Stimulated activated naive CD4-positive, alpha-beta T cell treated with Interleukin-2 at 50 U/mL for 16 hours (primary cell): ENCODE measurements around the gene NFIX.

ENCODE experiments used
- DNase-seq: peaks from one replicate; lab custom pipeline; 2025; lab: John Stamatoyannopoulos, UW

The NFIX gene

GRCh38 chr19:13008926-13009787 is 13.9 kb downstream of the NFIX start:
- no peak for DNase-seq

DNA sequence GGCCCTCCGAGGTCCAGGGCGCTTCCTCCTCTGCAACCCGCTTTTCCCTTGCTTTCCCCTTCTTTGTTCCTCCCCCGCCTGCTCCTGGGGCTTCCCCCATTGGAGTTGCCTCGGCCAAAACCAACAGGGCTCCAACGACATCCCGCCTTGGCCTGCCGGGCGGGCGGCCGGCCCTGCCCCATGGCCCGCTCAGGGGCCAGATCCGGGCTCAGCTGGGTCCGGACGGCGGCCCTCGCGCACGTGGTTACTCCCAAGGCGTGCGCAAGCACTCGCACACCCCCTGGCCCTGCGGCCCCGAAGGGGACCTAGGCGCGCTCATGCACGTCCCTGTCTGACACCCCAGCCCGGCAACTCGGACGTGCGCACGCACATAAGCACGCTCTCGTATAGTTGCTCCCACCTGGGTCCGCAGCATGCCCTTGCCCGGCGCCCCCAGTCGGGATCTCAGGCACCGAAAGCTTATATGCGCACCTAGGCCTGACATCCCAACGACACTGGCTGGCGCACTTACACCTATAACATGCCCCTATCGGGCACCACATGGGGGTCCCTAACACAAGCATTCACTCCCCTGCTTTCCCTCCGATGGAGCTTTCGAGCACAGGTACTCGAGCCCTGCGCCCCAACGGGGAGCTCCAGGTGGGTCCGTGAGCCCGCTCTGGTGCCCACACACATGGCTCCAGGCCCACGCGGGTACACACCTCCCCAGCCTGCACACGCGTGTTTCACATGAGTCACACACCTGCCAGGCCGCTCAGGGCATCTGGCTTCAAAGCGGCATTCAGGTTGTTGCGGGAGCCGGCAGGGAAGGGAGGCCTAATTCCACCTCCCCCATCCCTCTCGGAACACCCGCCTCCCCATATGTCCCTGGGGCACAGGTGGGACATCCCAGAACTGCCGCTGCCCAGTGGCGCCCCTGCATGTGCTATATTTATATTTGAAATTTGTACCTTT is 15.0 kb downstream of the NFIX start:
- no peak for DNase-seq

DNA sequence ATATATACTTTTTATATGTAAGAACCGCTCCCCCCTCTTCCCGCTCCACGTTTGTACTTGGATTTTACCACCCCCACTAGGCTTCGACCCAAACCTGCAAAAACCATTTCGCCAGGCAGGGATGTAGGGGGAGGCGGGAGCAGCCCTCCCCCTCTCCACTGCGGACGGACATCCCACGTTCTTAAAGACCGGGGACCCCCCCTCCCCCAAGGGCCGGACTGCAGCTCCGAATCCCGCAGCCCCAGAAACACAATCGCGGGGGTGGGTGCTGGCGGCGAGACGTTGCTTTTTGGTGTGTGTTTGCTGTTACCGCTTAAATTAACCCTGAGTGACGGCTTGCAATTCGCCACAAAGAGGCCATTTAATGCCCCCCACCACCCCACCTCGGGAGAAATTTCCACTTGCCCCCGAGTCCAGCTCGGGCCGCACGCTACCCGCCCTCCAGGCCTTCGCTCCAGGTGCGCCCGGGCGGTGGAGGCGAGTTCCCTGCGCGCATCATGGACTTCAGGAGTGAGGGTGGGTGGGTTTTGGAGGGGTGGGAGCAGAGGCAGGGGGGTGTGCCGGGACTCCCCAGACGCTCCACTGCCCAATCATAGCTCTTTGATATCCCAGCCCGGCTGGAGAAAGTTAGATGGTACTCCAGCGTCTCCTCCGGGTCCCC is 15.8 kb downstream of the NFIX start:
- DNase-seq, result no peak

DNA sequence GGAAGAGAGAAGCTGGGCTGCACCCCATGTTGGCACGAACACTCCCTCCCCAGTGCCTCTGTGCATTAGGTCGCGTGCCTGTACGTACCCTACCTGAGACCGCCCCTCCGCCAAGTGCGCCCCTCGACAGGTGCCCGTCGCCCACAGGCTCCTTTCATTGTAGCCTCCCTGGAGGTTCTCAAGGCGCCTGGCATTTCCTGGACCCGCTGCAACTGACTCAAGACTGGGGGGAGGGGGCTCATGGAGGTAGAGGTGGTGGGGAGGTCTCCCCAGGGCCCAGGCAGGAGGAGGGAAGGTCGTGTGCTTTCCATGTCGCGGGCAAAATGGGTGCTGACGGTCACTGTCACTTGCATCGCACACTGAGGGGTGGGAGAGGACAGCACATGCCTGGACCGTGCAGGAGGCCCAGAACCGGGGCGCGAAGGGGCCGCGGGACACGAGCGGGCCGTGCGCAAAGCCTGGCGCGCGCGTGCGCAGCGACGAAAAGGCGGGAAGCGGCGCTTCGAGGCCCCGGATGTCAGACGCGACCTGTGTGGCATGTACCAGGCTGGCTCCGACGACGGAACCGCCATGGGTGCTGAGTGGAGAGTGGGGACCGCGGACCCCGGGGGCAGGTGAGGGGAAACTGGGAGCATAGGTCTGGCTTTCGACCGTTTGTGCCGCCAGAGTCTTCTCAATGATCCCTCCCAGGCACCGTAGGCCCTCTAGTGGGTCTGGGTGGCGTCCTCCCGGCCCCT is 16.5 kb downstream of the NFIX start:
- no peak for DNase-seq

GRCh38 chr19:13012390-13012689 is 17.1 kb downstream of the NFIX start:
- no peak for DNase-seq

GRCh38 chr19:13012690-13013608 is 17.7 kb downstream of the NFIX start:
- no peak for DNase-seq

DNA sequence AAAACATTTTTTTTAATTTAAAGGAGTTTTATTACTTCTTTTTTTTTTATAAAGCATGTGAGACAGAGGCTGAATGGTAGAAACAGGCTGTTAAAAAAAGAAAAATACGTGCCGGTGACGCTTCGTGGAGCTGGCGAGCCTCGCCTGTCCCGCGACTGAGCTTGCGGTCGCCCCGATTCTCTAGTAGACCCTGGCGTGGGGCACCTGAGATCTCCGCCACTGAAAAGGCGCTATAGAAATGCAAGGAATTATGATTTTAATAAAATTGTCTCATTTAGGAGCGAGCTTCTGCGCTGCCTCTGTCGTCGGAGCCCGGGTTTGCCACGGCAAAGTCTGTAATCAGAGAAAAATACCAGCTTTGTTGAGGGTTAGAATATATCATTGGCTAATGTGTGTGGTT is 18.4 kb downstream of the NFIX start:
- no peak for DNase-seq

DNA sequence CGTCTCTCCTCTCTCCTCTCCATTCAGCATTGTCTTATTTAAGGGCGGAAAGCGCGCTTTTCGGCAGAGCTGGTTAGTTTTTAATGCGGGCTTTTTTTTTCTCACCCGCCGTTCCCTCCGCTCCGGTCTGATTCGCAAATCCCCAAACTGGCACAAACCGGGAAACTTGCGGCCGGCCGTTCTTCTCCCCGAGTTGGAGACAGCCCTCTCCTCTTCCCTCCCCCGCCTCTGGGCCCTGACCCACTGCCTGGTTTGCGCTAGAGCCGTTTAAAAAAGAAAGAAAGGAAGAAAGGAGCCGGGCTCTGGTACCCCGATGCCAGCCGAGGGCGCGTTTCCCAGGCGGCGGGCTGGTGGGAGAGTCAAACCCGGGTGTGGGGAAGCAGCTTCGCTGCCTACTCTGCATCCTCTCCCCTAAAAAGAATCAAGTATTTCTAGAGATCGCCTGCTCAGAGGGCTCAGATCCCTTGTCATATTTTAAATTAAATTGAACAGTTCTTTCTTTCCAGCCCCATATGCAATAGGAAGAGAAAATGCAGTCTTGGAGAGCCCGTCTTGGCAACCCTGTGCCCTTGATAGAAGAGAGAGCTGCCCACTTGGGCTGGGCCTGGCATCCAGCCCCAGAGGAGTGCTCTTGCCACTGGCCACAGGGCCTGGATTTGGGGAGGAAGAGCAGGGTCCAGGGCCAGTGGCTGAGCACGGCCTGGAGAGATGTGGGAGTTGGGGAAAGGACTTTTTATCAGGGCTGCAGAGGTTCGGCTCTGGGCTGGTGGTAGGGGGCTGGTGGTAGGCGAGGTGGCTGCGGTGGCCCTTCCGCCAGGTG is 19.0 kb downstream of the NFIX start:
- no peak for DNase-seq

DNA sequence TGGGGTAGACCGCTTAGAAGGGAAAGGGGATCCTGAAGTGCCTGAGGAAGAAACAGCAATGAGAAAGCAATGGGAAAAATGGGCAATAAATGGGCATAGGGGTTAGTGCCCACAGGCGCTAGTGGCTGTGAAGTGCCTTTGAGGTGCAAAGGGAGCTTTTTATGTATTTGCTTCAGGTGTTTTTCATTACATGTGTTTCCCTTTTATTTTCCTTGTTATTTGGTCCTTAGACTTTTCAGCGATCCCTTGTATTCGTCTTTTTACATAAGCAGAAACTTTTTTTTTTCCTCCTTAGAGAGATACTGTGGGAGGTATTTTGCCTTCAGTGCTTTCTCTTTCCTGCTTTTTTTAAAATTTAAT is 19.6 kb downstream of the NFIX start:
- no peak for DNase-seq

DNA sequence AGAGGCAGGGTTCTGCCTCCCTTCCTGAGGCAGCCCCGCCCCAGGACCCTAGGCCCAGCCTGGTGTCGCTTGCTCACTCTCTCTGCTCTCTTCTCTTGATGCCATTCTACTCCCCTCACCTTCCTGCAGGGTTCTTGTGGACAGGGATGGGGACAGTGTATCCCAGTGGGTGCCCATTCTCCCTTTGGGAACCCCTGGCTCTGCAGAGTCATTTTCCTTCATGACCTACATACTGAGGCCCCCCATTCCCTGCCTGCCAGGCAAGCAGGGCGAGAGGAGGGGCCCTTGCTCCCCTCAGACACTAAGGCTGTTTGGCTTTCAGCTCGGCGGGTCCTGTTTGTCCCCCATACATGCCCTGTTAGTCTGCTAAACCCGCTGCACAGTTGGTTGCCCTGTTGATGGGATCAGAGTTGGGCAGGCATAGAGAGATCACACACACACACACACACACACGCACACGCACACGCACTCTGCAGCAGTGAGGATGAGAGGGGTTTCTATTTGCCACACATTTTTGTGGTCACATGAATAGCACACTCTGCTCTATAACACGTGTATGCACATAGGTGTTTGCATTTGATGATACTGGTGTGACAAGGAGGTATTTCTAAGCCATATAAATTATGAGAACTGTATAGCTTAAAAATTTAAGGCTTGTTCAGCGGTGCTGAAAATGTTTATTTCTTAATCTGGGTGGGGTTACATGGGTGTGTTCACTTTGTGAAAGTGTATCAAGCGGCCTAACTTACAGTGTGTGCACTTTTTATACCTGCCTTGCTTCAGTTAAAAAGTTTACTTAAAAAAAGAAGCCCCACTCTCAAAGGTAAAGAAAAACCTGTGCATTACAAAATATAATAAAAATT is 20.3 kb downstream of the NFIX start:
- DNase-seq, result no peak

- DNase-seq, result no peak
Observed at GRCh38 chr19:13016245-13016627, 21.0 kb downstream of the NFIX start.

DNA sequence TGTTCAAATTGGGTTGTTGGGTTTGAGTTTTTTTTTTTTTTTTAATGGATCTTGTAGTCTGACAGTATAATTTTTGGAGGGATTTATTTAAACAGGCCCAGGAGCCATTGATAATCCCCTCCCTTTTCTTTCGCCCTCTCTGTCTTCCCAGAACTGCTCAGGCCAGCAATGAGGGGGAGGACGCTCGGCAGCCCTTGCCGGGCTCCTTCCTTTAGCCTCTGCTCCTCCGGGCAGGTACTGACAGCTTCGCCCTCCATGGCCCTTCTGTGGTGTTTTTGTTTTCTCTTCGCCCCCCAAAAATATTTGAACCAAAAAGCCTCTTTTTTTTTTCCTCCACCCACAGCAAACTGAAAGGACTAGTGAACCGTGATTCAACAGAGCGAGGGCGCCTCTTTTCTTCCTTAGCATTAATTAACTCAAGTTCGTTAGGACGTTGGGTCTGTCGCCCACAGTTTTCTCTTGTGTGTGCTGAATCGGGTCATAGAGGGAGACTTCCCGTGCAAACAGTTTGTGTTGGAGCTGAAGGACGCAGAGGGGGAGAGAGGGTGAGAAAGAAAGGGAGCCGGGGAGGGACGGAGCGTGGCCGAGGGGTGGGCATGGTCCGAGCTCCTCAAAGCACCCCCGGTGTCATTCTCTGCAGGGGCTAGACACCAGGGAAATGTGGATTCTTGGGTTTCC is 21.5 kb downstream of the NFIX start:
- DNase-seq, result no peak

GRCh38 chr19:13017306-13018034 is 22.2 kb downstream of the NFIX start:
- DNase-seq, result no peak

- no peak for DNase-seq
Observed at GRCh38 chr19:13018035-13018914, 23.0 kb downstream of the NFIX start.

GRCh38 chr19:13019332-13019731 is 24.1 kb downstream of the NFIX start:
- no peak for DNase-seq

GRCh38 chr19:13020002-13020414 is 24.7 kb downstream of the NFIX start:
- DNase-seq, result no peak
